IMR-90 (cell line): ENCODE results near the gene PGM2. TPM values are rescaled to one million over a fixed set of nuclear protein-coding genes. Genes with fewer than 3 reads are reported as not detected.

Experiments used
- ATAC-seq: fragments of 200-7000 bp; cut with Tn5 transposase; 2 replicates; pipeline ENCODE4 v1.9.1; 2020; ENCODE audit warnings: low read depth, mild to moderate bottlenecking, moderate library complexity
- BruUV-seq: library from RNA; stranded (reverse); fragments of 400-500 nt; replicated peaks from 2 replicates; lab custom pipeline; 2021; lab: Mats Ljungman, UMichigan
- CTCF ChIA-PET: fragments of 300-600 bp; formaldehyde crosslinking; extraction: SDS; loops from one replicate; lab custom pipeline; 2021; ENCODE audit warnings: antibody characterized with exemption; lab: Yijun Ruan, JAX
- POLR2A ChIA-PET: fragments of 300-600 bp; sonication (Branson Sonifier 250); formaldehyde crosslinking; loops from one replicate; lab custom pipeline; 2022; ENCODE audit warnings: antibody characterized with exemption; ENCODE audit not compliant: unreplicated experiment; lab: Charles Lee
- DNase-seq: peaks from one replicate; pipeline ENCODE4 v3.0.0; 2013
- H2AFZ ChIP-seq: replicated peaks from 2 replicates; pipeline ENCODE3; 2013; ENCODE audit warnings: low read length, mild to moderate bottlenecking; ENCODE audit not compliant: poor library complexity
- H2AK5ac ChIP-seq: 2 replicates; pipeline ENCODE4 v1.6.1; 2013; ENCODE audit warnings: low read depth, low read length, inconsistent platforms
- H2AK9ac ChIP-seq: replicated peaks from 2 replicates; pipeline ENCODE3; 2013; ENCODE audit warnings: mild to moderate bottlenecking, low read depth, low read length, moderate library complexity; ENCODE audit not compliant: poor library complexity
- H2BK120ac ChIP-seq: 2 replicates; pipeline ENCODE4 v1.6.1; 2013; ENCODE audit warnings: low read depth, low read length, inconsistent platforms
- H2BK15ac ChIP-seq: 3 replicates; pipeline ENCODE4 v1.6.1; 2013; ENCODE audit warnings: low read depth, low read length, inconsistent platforms
- H2BK20ac ChIP-seq: 2 replicates; pipeline ENCODE4 v1.6.1; 2013; ENCODE audit warnings: low read depth, mild to moderate bottlenecking, inconsistent platforms, low read length, moderate library complexity
- H2BK5ac ChIP-seq: 2 replicates; pipeline ENCODE4 v1.6.1; 2013; ENCODE audit warnings: mild to moderate bottlenecking, low read depth, low read length, inconsistent platforms; ENCODE audit not compliant: poor library complexity, severe bottlenecking
- H3K14ac ChIP-seq: replicated peaks from 2 replicates; pipeline ENCODE4 v1.6.1; 2013; ENCODE audit warnings: low read depth, low read length, inconsistent platforms
- H3K18ac ChIP-seq: 2 replicates; pipeline ENCODE4 v1.6.1; 2013; ENCODE audit warnings: low read depth, low read length, control low read depth
- H3K23ac ChIP-seq: 2 replicates; pipeline ENCODE4 v1.6.1; 2013; ENCODE audit warnings: low read depth, low read length, inconsistent platforms
- H3K27ac ChIP-seq: 2 replicates; pipeline ENCODE4 v1.5.1; 2013; ENCODE audit warnings: mild to moderate bottlenecking, control low read depth, low read length; ENCODE audit not compliant: insufficient read depth
- H3K27me3 ChIP-seq: 2 replicates; pipeline ENCODE4 v1.6.1; 2013; ENCODE audit warnings: low read length; ENCODE audit not compliant: control insufficient read depth, insufficient read depth
- H3K36me3 ChIP-seq: 2 replicates; pipeline ENCODE4 v1.6.1; 2013; ENCODE audit warnings: low read length, mixed read lengths; ENCODE audit not compliant: control insufficient read depth, insufficient read depth
- H3K4ac ChIP-seq: 2 replicates; pipeline ENCODE4 v1.6.1; 2013; ENCODE audit warnings: low read depth, low read length, inconsistent platforms
- H3K4me1 ChIP-seq: 2 replicates; pipeline ENCODE4 v1.6.1; 2013; ENCODE audit warnings: low read length, mixed read lengths; ENCODE audit not compliant: control insufficient read depth, insufficient read depth
- H3K4me2 ChIP-seq: 2 replicates; pipeline ENCODE4 v1.6.1; 2013; ENCODE audit warnings: low read depth, mild to moderate bottlenecking, control low read depth, low read length, moderate library complexity
- H3K4me3 ChIP-seq: 2 replicates; pipeline ENCODE4 v1.5.1; 2013; ENCODE audit warnings: low read depth, mild to moderate bottlenecking, control low read depth, low read length, moderate library complexity; ENCODE audit not compliant: insufficient read depth
- H3K56ac ChIP-seq: 2 replicates; pipeline ENCODE4 v1.6.1; 2013; ENCODE audit warnings: low read length, inconsistent platforms; ENCODE audit not compliant: insufficient read depth; ENCODE audit errors: extremely low read depth
- H3K79me1 ChIP-seq, 2 experiments: 2 replicates each; pipeline ENCODE4 v1.6.1; 2013; ENCODE audit warnings: low read length in 2 of 2, inconsistent platforms in 1 of 2, low read depth in 1 of 2
- H3K9ac ChIP-seq: 2 replicates; pipeline ENCODE4 v1.6.1; 2013; ENCODE audit warnings: low read depth, low read length, control low read depth
- H3K9me1 ChIP-seq: 2 replicates; pipeline ENCODE4 v1.6.1; 2013; ENCODE audit warnings: low read length, inconsistent platforms; ENCODE audit not compliant: insufficient read depth
- H3K9me3 ChIP-seq: 2 replicates; pipeline ENCODE4 v1.6.1; 2013; ENCODE audit warnings: low read length; ENCODE audit not compliant: control insufficient read depth, insufficient read depth
- H4K20me1 ChIP-seq: 2 replicates; pipeline ENCODE4 v1.6.1; 2013; ENCODE audit warnings: low read length, inconsistent platforms; ENCODE audit not compliant: insufficient read depth
- H4K5ac ChIP-seq: 2 replicates; pipeline ENCODE4 v1.6.1; 2013; ENCODE audit warnings: mild to moderate bottlenecking, low read depth, low read length, control low read depth
- H4K8ac ChIP-seq, 2 experiments: 2 replicates each; pipeline ENCODE4 v1.6.1; 2013; ENCODE audit warnings: low read depth in 2 of 2, low read length in 2 of 2, control low read depth in 1 of 2, inconsistent platforms in 1 of 2
- H4K91ac ChIP-seq: 2 replicates; pipeline ENCODE4 v1.6.1; 2013; ENCODE audit warnings: low read depth, low read length, inconsistent platforms; ENCODE audit not compliant: insufficient read depth
- BHLHE40 ChIP-seq: fragments of 150-350 bp; IDR thresholded peaks from 2 replicates; pipeline ENCODE4 v1.6.1; 2016; ENCODE audit warnings: mild to moderate bottlenecking, low read depth, low read length
- CEBPB ChIP-seq: IDR thresholded peaks from 2 replicates; pipeline ENCODE4 v1.6.1; 2012; ENCODE audit warnings: low read depth, low read length, improper control_type of control experiment
- CHD1 ChIP-seq: IDR thresholded peaks from 2 replicates; pipeline ENCODE4 v1.6.1; 2012; ENCODE audit warnings: low read depth, low read length, improper control_type of control experiment
- MAZ ChIP-seq: IDR thresholded peaks from 2 replicates; pipeline ENCODE4 v1.6.1; 2012; ENCODE audit warnings: low read depth, mild to moderate bottlenecking, low read length, improper control_type of control experiment, moderate library complexity, borderline replicate concordance
- MXI1 ChIP-seq: IDR thresholded peaks from 2 replicates; pipeline ENCODE4 v1.6.1; 2012; ENCODE audit warnings: low read depth, mild to moderate bottlenecking, low read length, moderate library complexity, borderline replicate concordance
- NFE2L2 ChIP-seq: fragments of 150-350 bp; IDR thresholded peaks from 2 replicates; pipeline ENCODE4 v1.6.1; 2016; ENCODE audit warnings: low read depth, mild to moderate bottlenecking, low read length
- RFX5 ChIP-seq: IDR thresholded peaks from 2 replicates; pipeline ENCODE4 v1.8.0; 2012; ENCODE audit warnings: low read depth, mild to moderate bottlenecking, low read length, moderate library complexity
- SMC3 ChIP-seq: fragments of 150-350 bp; IDR thresholded peaks from 2 replicates; pipeline ENCODE4 v1.6.1; 2016; ENCODE audit warnings: low read depth, mild to moderate bottlenecking, antibody characterized with exemption, low read length, moderate library complexity
- WGBS, 2 experiments: methylation state at CpG; one replicate each; pipeline versions ENCODE4 v1.1.5 to v1.1.7; 2013; ENCODE audit warnings: missing lambda C conversion rate in 2 of 2; ENCODE audit not compliant: insufficient read length in 1 of 2; ENCODE audit errors: extremely low coverage in 2 of 2; 5-methylcytosine and 5-hydroxymethylcytosine counted together
- dilution Hi-C: fragments of 300-500 bp; cut with HindIII; formaldehyde crosslinking; loops from one replicate; pipeline ENCODE4 v1.14.3; 2018; ENCODE audit warnings: low sequenced_read_pairs; ENCODE audit not compliant: unreplicated experiment
- in situ Hi-C: fragments of 300-500 bp; cut with MboI; formaldehyde crosslinking; loops from 3 replicates; pipeline ENCODE4 v1.14.3; 2019; ENCODE audit warnings: low sequenced_read_pairs, inconsistent platforms, mixed read lengths
- intact Hi-C: fragments of 100-400 bp; cut with micrococcal nuclease; formaldehyde crosslinking; loops from 2 replicates; pipeline ENCODE4 v1.10.0; 2022
- polyA plus RNA-seq, 3 experiments: library from polyadenylated mRNA; depleted of rRNA; stranded (reverse); fragments of >200 nt; gene quantifications; 2 replicates each; pipeline ENCODE4 v1.2.3, GENCODE V29; 2012; ENCODE audit warnings: low replicate concordance in 1 of 3
- total RNA-seq: library from RNA; depleted of rRNA; stranded (reverse); fragments of >200 nt; gene quantifications from 2 replicates; pipeline ENCODE4 v1.2.3, GENCODE V29; 2012
- TF ChIP-seq, protein P1 (sequence below): fragments of 150-350 bp; IDR thresholded peaks from 2 replicates; pipeline ENCODE4 v1.6.1; 2016; ENCODE audit warnings: low read depth, mild to moderate bottlenecking, low read length, moderate library complexity, borderline replicate concordance

Gene PGM2
- total and polyA plus RNA-seq, 2 of the 4 experiments (the other 2 are of a cell fraction), result 18.7 to 26.2 TPM

DNA sequence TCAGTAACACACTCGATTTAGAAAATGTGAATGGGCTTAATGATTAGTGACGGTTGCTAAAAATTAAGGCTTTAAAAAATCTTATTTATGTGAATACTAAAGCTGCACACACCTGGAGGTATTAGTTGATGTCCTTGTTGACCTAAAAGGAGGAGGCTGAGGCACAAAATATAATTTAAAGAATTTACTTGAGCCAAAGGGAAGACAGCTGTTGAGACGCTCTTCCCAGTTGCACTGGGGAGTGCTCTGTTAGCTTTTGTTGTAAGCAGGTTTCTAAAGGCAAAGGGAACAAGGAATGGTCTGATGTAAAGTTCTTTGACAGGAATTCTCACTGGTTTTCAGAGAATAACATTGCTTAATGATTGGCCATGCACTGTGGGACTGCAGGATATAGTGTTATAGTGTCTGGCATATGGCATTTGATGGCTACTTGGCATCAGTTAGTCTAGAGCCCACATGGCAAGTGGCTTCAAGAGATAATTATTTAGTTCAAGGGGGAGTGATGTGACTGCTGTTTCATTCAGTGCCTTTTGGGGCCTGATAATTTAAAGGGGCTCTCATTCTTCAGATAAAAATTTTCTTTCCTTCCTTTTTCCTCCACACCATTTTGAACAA, 30.8 kb upstream of the PGM2 start:
- Histone ChIP-seq H2BK120ac (no peak overlapping the region), H3K9me3 (no peaks in the 10 kb centered on the region), H3K9me1 (no peaks in the 10 kb centered on the region), H3K9ac (no peak overlapping the region), H3K14ac (no peak overlapping the region), H2AK9ac (no peak overlapping the region), H2BK5ac (no peak overlapping the region), H4K8ac (no peak overlapping the region), H3K18ac (no peak overlapping the region), H3K36me3 (no peaks in the 10 kb centered on the region), H2AK5ac (no peak overlapping the region), H2BK15ac (no peak overlapping the region), H3K4me3 (no peak overlapping the region), H3K23ac (no peak overlapping the region), H4K20me1 (no peaks in the 10 kb centered on the region), H3K79me1 (no peaks in the 10 kb centered on the region), H3K4ac (no peak overlapping the region), H2AFZ (no peak overlapping the region), H3K27me3 (peaks cover 9% of the 10 kb centered on the region), H3K56ac (no peak overlapping the region), H4K91ac (no peak overlapping the region), H3K27ac (no peak overlapping the region), H3K4me1 (no peaks in the 10 kb centered on the region), H3K4me2 (no peak overlapping the region), H4K5ac (no peak overlapping the region), H2BK20ac (no peak overlapping the region)
- POLR2A ChIA-PET, result no interaction called here
- dilution Hi-C loops (no loop called here), intact Hi-C loops (no loop called here), in situ Hi-C loops (no loop called here)
- CTCF ChIA-PET, result interaction anchor here (1.9 kb wide), 1 partner anchor 194 kb away, joined by 4 read pairs; no protein-coding TSS in a partner anchor
- TF ChIP-seq CHD1 (no peak), SMC3 (no peak), NFE2L2 (no peak), MXI1 (no peak), CEBPB (no peak), RFX5 (no peak), BHLHE40 (no peak), MAZ (no peak)
- TF ChIP-seq, protein P1, sequence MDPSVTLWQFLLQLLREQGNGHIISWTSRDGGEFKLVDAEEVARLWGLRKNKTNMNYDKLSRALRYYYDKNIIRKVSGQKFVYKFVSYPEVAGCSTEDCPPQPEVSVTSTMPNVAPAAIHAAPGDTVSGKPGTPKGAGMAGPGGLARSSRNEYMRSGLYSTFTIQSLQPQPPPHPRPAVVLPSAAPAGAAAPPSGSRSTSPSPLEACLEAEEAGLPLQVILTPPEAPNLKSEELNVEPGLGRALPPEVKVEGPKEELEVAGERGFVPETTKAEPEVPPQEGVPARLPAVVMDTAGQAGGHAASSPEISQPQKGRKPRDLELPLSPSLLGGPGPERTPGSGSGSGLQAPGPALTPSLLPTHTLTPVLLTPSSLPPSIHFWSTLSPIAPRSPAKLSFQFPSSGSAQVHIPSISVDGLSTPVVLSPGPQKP, result no peak
- no peak for ATAC-seq
- DNase-seq, result no peak
- WGBS, 2 experiments, result 83% methylated on average over 1 of the region's 3 CpGs; no CpG with 5 or more reads in 1 of the 2 experiments
- no TSS peak for BruUV-seq
